Non-pigmented ciliary epithelial cell (primary cell): ENCODE measurements around the gene PDE4D.
"Not testable (repeated sequence)": the region's sequence is repeated elsewhere in the genome, so short reads cannot be mapped to it uniquely, and the experiment has no call there.

Source experiments
- DNase-seq: peaks from one replicate; pipeline ENCODE4 v3.0.0-alpha.2; 2010; ENCODE audit warnings: low read depth

PDE4D gene

GRCh38 chr5:59003641-59004040 lies 889.9 kb downstream of the PDE4D start:
- no peak for DNase-seq

- no peak for DNase-seq
Observed at GRCh38 chr5:59003124-59003523, 890.4 kb downstream of the PDE4D start.

GRCh38 chr5:59002162-59002825 lies 891.2 kb downstream of the PDE4D start:
- no peak for DNase-seq

DNA sequence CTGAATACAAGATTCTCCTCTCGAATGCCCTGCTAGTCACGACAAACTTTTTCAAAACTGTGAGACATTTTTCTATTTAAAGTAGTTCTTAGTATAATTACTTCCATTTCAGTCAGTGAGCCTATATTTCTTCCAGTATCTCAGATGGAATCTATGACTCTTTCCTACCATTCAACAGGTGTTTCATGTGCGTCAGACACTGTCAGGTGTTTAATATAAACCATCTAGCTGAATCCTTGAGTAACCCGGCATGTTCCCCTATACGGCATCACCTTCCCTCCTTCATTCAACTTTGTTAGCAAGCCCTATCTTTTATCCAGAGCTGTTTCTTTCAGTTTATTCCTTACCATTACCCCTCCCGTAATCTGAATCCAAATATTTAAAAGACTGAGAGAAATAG lies 891.8 kb downstream of the PDE4D start:
- DNase-seq, result no peak

DNA sequence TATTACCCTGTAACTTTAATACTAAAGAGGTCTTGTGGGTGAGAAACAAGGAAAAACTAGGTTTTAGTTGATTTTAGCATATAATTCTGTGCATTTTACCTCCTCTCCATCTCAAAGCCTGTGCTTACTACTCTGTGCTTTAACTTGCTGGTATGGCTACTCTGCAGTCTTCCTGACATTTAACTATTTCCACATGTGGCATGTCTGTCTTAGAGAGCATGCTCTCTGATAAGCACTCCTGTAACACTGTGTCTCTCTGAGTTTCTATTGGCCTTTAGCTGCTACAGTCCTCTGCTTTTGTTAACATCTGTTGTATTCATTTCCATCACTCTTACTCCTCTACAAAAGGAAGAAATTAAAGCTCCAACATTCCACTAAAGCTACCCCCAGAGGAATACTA lies 892.4 kb downstream of the PDE4D start:
- DNase-seq, result no peak

DNA sequence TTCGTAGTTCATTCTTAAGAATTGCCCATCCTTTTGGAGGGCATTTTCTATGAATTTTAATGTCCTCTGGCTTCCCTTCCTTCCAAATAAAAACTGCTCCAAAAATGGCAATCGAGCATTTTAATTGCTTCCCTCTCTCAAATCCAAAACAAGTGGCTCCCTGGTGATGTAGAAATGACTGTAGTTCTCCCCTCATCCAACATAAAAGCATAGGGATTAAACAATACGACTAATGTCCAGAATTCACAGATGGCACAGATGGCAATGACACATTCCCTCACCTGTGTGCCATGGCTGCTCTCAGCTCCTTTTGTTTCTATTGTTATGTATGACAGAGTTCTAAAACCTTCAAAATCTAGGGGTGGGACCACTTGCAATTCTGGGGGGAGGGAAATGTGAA lies 893.3 kb downstream of the PDE4D start:
- no peak for DNase-seq

DNA sequence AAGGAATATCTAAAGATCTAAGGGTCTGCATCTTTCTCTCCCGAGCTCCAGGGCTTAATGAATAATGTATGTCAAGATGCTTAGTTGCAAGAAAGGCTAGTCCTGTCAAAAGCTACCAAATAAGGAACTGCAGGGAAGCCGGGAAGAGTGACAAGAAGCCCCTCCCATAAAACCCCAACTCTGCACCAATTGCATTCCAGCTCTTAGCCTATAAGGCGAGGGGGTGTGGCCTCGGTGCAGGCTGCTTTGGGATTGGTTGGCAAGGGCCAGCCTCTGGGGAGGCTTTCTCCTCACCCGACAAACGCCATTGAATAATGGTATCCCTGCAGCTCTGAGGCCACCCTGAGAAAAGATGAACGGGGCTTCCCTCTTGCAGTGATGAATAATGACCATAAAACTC lies 893.7 kb downstream of the PDE4D start:
- no peak for DNase-seq

DNA sequence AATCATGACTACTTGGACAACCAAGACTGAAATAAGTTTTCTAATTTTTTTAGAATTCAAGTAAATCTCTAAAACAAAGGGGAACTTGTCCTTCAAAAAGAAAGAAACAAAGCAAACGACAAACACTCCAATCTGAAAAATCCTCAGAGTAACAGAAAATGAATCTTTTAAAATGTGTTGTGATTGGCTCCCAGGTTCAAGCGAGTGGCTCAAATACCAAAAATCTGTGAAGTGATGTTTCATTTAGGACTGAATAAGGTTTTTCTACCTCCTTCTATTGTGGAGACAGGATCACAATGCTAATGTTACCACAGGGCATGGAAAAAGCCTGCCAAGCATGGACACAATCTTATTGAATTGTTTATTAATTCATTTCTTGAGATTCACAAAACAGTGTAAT lies 895.0 kb downstream of the PDE4D start:
- no peak for DNase-seq

DNA sequence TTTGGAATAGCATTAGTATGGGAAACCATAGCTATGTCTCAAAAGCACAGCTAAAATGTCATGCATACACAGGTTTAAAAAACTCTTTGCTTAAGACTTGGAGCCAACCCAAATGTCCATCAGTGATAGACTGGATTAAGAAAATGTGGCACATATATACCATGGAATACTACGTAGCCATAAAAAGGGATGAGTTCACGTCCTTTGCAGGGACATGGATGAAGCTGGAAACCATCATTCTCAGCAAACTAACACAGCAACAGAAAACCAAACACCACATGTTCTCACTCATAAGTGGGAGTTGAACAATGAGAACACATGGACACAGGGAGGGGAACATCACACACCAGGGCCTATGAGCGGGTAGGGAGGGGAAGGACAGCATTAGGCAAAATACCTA lies 897.7 kb downstream of the PDE4D start:
- DNase-seq, result not testable (repeated sequence)

GRCh38 chr5:58993461-58993860 lies 900.1 kb downstream of the PDE4D start:
- no peak for DNase-seq

GRCh38 chr5:58988938-58989337 lies 904.6 kb downstream of the PDE4D start:
- no peak for DNase-seq

- no peak for DNase-seq
Observed at GRCh38 chr5:58987193-58987592, 906.3 kb downstream of the PDE4D start.

- no peak for DNase-seq
Observed at GRCh38 chr5:58986281-58986680, 907.2 kb downstream of the PDE4D start.

- no peak for DNase-seq
Observed at GRCh38 chr5:58985759-58986158, 907.8 kb downstream of the PDE4D start.

DNA sequence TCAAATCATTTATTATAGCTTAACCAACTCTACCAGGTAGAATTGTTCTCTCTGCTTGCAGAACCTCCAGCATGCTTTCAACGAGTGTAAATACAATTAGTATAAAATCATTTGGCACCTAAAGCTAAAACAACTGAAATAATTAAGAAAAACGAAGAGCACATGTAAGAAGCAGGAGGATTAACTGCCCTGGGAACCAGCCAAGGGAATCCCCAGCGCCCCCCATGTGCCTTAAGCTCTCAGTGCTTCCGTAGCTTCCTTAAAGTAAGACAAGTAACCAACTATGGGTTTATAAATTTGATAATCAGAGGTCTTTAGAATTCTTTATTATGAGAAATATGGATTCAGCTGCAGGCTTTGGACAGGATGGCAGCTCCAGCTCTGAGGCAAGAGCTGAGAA lies 908.2 kb downstream of the PDE4D start:
- no peak for DNase-seq

- no peak for DNase-seq
Observed at GRCh38 chr5:58983526-58984452, 909.7 kb downstream of the PDE4D start.

- no peak for DNase-seq
Observed at GRCh38 chr5:58980890-58981289, 912.6 kb downstream of the PDE4D start.

DNA sequence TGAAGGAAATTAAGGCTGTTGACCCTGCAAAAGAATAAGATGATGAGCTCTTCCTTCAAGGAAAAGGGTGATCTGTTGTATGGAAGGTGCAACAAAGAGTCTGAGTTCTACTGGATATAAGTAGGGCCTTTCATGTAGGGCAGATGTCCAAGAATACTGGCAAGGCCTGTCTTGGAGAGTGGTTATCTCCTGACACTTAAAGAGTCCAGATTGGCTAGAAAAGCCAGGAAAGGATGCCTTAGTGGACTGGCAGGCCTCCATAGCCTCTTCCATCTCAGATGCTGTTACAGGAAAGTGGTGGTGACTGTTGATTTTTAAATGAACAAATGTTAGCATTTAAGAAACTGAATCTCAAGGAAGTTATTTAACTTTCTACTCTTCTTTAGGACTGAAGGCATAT lies 914.4 kb downstream of the PDE4D start:
- DNase-seq, result no peak

DNA sequence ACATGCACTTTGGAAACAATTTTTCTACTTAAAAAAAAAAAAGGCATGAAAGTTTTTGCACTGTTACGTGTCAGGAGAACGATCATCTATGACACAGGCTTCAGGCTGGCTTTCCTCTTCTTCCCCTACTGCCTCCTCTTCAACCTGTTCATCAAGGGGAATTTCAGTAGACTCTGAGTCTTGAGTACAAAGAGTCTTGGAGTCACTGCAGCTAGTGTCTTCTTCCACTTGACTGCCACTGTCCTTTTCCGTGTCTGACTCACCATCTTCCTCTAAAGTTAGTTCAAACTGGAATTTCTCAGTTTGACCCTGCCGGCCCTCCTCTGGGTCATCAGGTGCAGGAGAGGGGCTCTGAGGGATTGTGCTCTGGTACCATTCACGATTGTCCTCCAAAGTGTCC lies 918.9 kb downstream of the PDE4D start:
- DNase-seq, result no peak

GRCh38 chr5:58974083-58974482 lies 919.4 kb downstream of the PDE4D start:
- no peak for DNase-seq

DNA sequence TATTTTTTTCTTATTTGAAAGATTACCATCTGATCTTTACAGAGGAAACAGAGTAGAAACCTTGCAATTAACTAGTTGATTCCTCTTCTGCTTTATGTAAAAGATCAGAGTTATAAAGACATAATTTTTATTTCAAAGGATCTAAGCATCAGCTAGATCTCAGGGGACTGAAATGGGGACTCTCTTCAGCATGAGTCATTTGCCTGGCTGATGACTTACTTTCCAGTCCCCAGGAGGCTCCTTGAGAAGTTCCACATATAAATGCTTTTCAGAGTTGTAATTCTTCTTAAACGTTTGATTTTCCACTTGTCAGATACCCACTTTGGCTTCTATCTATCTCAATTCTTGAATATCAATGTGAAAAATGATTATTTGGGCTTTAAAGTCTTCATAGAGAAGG lies 921.2 kb downstream of the PDE4D start:
- DNase-seq, result no peak

- no peak for DNase-seq
Observed at GRCh38 chr5:58970766-58971165, 922.8 kb downstream of the PDE4D start.

- DNase-seq, result no peak
Observed at GRCh38 chr5:58969795-58970194, 923.7 kb downstream of the PDE4D start.

DNA sequence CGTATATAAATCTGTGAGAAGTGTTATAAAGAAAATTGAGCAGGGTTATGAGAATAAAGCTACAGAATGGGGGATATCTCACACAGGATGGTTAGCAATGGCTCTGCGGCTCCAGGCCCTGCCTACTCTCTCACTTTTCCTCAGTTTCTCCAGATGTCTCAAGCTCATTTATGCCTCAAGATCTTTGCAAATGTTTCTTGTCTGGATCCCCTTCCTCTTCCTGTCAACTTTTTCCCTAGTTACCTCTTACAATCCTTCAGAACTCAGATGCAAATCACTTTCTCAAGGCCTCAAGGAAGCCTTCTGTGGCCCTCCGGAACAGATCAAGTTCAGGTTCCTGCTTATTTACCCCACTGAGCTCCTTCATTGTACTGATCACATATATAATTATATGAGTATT lies 924.3 kb downstream of the PDE4D start:
- DNase-seq, result no peak
